DND-41 (cell line): Measurements from ENCODE around the gene XPR1.

Source experiments
- CTCF ChIP-seq: IDR thresholded peaks from 2 replicates; pipeline ENCODE4 v1.5.1; 2012; ENCODE audit warnings: borderline replicate concordance, low read length, moderate library complexity, mild to moderate bottlenecking; ENCODE audit not compliant: poor library complexity, severe bottlenecking; ENCODE audit errors: extremely low read depth
- EZH2 ChIP-seq: IDR thresholded peaks from 3 replicates; pipeline ENCODE4 v1.6.1; 2012; ENCODE audit warnings: borderline replicate concordance, low read depth, mild to moderate bottlenecking, moderate library complexity, low read length, inconsistent platforms; ENCODE audit not compliant: severe bottlenecking

- TF ChIP-seq CTCF, result no peak
- no peak for TF ChIP-seq EZH2
These were observed 257.0 kb downstream of the XPR1 start for GRCh38 chr1:180888870-180889269.
